Left lung (tissue), 10 donors: Measurements from ENCODE around the gene LRRC4C. TPM values are rescaled to one million over a fixed set of nuclear protein-coding genes. Genes with fewer than 3 reads are reported as not detected.

Experiments
- ATAC-seq: fragments of 200-7000 bp; cut with Tn5 transposase; one replicate; pipeline ENCODE4 v1.9.1; 2020; ENCODE audit warnings: moderate library complexity
- DNase-seq, 4 donors: peaks; one replicate each; pipeline ENCODE4 v3.0.0-alpha.2; 2013 to 2020
- H3K27ac ChIP-seq, 2 donors: fragments of 200-600 bp; sonication (generic) in 1 of 2; one replicate each; pipeline versions ENCODE4 v1.5.0 to v1.8.0; 2020 to 2021
- H3K27me3 ChIP-seq, 2 donors: fragments of 200-600 bp; sonication (generic) in 1 of 2; one replicate each; pipeline versions ENCODE4 v1.5.0 to v1.8.0; 2020 to 2021
- H3K36me3 ChIP-seq, 2 donors: fragments of 200-600 bp; sonication (generic) in 1 of 2; one replicate each; pipeline versions ENCODE4 v1.5.0 to v1.8.0; 2020 to 2021
- H3K4me1 ChIP-seq, 2 donors: fragments of 200-600 bp; one replicate each; pipeline ENCODE4 v1.8.0; 2021
- H3K4me3 ChIP-seq, 2 donors: fragments of 200-600 bp; sonication (generic) in 1 of 2; one replicate each; pipeline versions ENCODE4 v1.5.0 to v1.8.0; 2020 to 2021; ENCODE audit warnings: mild to moderate bottlenecking in 1 of 2
- H3K9me3 ChIP-seq, 2 donors: fragments of 200-600 bp; sonication (generic) in 1 of 2; one replicate each; pipeline versions ENCODE4 v1.5.0 to v1.8.0; 2020 to 2021
- intact Hi-C, 2 donors: fragments of 100-400 bp; cut with DNase I; formaldehyde crosslinking; loops; one replicate each; pipeline versions ENCODE4 v1.11.2 to v1.14.2; 2022
- polyA plus RNA-seq, 6 donors: library from polyadenylated mRNA; unstranded; fragments of 120-200 nt; gene quantifications; one replicate each; pipeline ENCODE4 v1.2.1, GENCODE V29; 2013; ENCODE audit not compliant: insufficient read length in 6 of 6
- total RNA-seq, 2 donors: library from RNA; stranded (reverse); fragmentation: NEBNext Ultra II Directional; extraction: Animal tissue kit (Norgen Biotek cat#: 25700); gene quantifications; one replicate each; pipeline ENCODE4 v1.2.1, GENCODE V29; 2021
- TF ChIP-seq, protein P1 (sequence below), 2 donors: fragments of 200-600 bp; sonication (generic) in 1 of 2; IDR thresholded peaks; one replicate each; pipeline versions ENCODE4 v1.5.0 to v1.8.0; 2021; ENCODE audit warnings: antibody characterized with exemption in 2 of 2
- donor health status: DM: no; HTN: yes; CAD: no.
- donor health status: DM: no; HTN: no; CAD: no.

The LRRC4C gene
- total and polyA plus RNA-seq, 8 donors = 0.50 to 6.8 (median 4.2) TPM

DNA sequence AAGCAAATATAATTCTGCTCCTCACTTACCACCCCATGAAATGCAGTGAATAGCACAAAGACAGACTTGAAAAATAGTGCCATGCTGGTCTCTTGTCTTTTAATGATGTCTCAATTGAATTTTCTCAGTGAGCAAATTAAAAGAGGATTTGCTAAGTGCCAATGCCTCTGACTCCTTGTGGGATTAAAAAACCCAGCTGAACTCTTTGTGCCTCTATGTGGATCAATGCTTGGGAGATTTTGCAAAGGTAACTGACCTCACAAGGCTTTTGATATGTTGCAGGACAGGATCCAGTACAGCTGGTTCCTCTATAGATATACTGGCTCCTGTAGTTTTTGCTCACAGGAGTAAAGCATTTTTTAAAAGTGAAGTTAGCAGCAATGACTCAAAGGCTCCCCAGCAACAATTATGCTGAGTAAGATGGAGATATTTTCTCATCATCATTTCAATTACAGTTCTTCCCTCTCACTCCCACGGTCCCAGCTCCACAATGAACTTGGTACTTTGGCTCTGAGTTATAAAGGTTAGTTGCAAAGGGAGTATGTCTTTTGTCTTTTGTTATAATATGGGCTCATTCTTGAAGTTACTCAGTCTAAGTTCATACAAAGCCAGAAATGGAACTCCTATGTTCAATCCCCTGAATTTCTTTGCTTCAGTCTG lies 471.5 kb downstream of the LRRC4C start:
- Histone ChIP-seq H3K27me3 (no peaks in the 10 kb centered on the region), H3K4me3 (no peak overlapping the region), H3K27ac (no peak overlapping the region), H3K9me3 (no peaks in the 10 kb centered on the region), H3K36me3 (no peaks in the 10 kb centered on the region), H3K4me1 (no peaks in the 10 kb centered on the region)
- TF ChIP-seq, protein P1, sequence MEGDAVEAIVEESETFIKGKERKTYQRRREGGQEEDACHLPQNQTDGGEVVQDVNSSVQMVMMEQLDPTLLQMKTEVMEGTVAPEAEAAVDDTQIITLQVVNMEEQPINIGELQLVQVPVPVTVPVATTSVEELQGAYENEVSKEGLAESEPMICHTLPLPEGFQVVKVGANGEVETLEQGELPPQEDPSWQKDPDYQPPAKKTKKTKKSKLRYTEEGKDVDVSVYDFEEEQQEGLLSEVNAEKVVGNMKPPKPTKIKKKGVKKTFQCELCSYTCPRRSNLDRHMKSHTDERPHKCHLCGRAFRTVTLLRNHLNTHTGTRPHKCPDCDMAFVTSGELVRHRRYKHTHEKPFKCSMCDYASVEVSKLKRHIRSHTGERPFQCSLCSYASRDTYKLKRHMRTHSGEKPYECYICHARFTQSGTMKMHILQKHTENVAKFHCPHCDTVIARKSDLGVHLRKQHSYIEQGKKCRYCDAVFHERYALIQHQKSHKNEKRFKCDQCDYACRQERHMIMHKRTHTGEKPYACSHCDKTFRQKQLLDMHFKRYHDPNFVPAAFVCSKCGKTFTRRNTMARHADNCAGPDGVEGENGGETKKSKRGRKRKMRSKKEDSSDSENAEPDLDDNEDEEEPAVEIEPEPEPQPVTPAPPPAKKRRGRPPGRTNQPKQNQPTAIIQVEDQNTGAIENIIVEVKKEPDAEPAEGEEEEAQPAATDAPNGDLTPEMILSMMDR (IDR thresholded peaks at IDR 0.05) = no peak
- DNase-seq = no peak
- no peak for ATAC-seq
- intact Hi-C loops = no loop called here

DNA sequence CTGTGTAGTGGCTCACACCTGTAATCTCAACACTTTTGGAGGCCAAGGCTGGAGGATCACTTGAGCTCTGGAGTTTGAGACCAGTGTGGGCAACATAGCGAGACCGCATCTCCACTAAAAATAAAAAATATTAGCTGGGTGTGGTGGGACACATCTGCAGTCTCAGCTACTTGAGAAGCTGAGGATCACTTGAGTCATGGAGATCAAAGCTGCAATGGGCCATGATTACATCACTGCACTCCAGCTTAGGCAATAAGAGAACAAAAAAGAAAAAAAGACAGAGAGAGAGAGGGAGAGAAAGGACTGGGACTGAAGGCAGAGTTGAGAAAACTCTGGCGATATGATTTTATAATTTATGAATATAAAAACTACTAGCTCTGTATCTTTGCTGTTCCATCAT lies 473.1 kb downstream of the LRRC4C start:
- no peaks in the 10 kb centered on the region for H3K4me1 ChIP-seq
- TF ChIP-seq, protein P1 (IDR thresholded peaks at IDR 0.05) = no peak
- H3K27me3 ChIP-seq = no peaks in the 10 kb centered on the region
- H3K27ac ChIP-seq = no peak overlapping the region
- H3K36me3 ChIP-seq = no peaks in the 10 kb centered on the region
- ATAC-seq = peak; percentile 33
- no peaks in the 10 kb centered on the region for H3K9me3 ChIP-seq
- no peak overlapping the region for H3K4me3 ChIP-seq
- intact Hi-C loops = no loop called here
- DNase-seq = no peak

DNA sequence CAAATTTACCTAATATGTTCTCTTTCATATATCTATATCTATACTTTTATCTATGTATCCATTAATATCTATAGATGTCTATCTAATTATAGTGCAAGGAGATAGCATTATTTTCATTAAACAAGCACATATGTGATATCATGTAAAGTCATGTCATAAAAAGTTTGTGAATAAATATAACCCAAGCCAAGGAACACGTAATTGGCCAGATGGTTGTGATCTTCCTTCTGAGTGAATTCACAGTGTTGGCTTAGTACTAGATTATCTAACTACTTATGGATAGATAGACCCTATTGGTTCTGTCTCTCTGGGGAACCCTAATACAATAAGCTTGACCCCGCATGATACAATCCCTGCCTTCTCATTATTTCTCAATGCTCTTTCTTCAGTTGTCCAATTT lies 484.4 kb downstream of the LRRC4C start:
- DNase-seq (no peak), ATAC-seq (no peak)
- TF ChIP-seq, protein P1 (IDR thresholded peaks at IDR 0.05) = no peak
- Histone ChIP-seq H3K9me3 (peaks cover 0 to 28% of the 10 kb centered on the region in 2 donors), H3K27ac (no peak overlapping the region), H3K27me3 (no peaks in the 10 kb centered on the region), H3K4me1 (no peaks in the 10 kb centered on the region), H3K4me3 (no peak overlapping the region), H3K36me3 (no peaks in the 10 kb centered on the region)
- intact Hi-C loops = no loop called here

DNA sequence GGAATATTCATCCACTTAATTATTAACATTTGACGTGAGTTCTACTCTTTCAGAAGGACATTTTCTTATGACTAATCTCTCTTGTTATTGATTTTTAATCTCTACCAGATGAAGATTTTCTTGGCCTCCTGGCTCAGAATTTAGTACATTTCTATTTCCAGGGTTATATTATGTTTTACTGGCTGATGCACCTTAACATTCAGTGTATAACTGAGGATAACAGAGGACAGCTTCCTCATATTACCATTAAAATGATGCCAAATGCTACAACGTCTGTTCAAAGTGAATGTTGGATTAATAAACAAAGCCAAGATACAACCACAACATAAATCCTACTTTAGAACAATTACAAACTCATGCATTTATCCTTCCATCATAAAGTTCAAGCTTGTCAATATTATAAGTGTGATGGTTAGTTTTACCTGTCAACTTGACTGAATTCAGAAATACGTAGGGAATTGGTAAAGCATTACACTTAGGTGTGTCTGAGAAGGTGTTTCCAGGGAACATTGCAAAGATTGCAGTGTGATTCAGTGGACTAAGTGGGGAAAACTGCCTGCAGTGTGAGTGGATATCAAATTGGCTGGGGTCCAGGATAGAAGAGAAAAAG lies 485.2 kb downstream of the LRRC4C start:
- ATAC-seq (peak; percentile 27), DNase-seq (no peak)
- Histone ChIP-seq H3K36me3 (no peaks in the 10 kb centered on the region), H3K4me3 (no peak overlapping the region), H3K4me1 (no peaks in the 10 kb centered on the region), H3K27ac (no peak overlapping the region), H3K27me3 (no peaks in the 10 kb centered on the region), H3K9me3 (peaks cover 0 to 33% of the 10 kb centered on the region in 2 donors)
- intact Hi-C loops = no loop called here
- TF ChIP-seq, protein P1 (IDR thresholded peaks at IDR 0.05) = no peak

DNA sequence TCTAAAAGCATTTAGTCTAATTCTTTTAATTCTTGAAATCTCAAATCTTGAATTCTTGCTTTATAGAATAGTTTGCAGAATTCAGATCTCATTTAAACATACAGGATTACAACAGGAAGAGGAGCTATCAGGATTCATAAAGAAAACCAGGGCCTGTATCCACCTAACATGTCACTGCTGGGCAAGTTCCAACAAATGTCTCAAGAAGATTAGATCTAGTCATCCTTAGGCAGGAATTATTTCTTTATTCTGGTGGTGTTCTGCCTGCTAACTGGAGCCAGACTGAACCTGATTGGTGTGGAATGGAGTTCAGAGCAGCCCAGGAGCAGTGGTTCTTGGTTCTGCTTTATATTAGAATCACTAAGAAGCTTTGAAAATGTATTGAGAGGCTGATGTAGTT lies 500.7 kb downstream of the LRRC4C start:
- ATAC-seq (no peak), DNase-seq (no peak)
- TF ChIP-seq, protein P1 (IDR thresholded peaks at IDR 0.05) = no peak
- no peaks in the 10 kb centered on the region for H3K4me1 ChIP-seq
- H3K36me3 ChIP-seq = no peaks in the 10 kb centered on the region
- no peak overlapping the region for H3K27ac ChIP-seq
- H3K4me3 ChIP-seq = no peak overlapping the region
- H3K27me3 ChIP-seq = no peaks in the 10 kb centered on the region
- intact Hi-C loops = no loop called here
- no peaks in the 10 kb centered on the region for H3K9me3 ChIP-seq
